CD4-positive, alpha-beta T cell treated with Interferon alpha-2 for 1 hour (primary cell): ENCODE measurements around the gene TF.
A peak's percentile ranks its signal among the peaks of the same experiment; 100 is the strongest.
"Not testable (repeated sequence)": the region's sequence is repeated elsewhere in the genome, so short reads cannot be mapped to it uniquely, and the experiment has no call there.

ENCODE experiments used
- DNase-seq, 2 donors: peaks; one replicate each; pipeline ENCODE4 v3.0.0-alpha.2; 2020 to 2022

The TF gene

DNA sequence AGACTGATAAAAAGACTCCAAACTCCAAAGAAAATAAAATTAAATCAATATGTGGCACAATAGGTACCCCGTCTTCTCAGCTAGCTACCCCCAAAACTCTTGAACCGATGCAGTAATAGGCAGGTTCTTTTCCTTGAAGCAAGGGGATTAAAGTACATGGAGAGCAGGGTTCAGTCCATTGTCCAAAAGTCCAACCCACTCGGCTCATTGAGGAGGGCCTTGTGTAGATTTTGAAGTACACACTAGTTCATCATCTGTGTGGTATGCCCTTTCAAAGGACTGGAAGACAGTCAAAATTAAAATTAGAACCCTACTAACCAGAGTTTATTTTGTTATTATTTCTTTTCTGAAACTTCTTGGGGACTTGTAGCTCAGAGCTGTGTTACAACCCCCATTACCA, 23.3 kb downstream of the TF start:
- DNase-seq: no peak

DNA sequence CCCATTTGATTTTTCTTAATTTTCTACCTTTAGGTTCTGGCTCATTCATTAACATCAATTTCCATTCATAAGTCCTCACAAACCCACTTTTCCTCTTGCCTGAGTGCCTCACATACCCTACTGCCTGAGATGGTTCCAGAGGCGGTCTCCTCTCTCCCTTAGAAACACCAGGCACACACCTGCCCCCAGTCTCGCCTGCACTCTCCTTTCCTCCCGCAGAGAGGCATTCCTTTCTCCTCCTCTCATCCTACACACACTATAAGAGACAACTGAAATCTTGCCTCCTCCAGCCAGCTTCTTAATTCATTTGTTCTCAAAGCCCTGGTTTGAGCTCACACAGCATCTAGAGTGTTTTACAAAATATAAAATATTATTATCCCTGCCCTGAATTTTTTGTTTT, 27.5 kb downstream of the TF start:
- DNase-seq: no peak

DNA sequence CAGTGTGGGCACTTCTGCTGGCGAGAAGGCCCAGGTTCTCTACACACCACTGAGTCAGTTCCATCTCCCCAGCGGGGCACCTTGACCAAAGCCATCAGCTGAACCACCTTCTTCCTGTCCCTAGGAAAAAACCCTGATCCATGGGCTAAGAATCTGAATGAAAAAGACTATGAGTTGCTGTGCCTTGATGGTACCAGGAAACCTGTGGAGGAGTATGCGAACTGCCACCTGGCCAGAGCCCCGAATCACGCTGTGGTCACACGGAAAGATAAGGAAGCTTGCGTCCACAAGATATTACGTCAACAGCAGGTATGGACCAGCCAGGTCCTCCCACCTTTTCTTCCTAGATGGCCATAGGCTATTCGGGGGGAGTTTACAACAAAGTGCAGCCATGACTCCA, 29.1 kb downstream of the TF start:
- no peak for DNase-seq

DNA sequence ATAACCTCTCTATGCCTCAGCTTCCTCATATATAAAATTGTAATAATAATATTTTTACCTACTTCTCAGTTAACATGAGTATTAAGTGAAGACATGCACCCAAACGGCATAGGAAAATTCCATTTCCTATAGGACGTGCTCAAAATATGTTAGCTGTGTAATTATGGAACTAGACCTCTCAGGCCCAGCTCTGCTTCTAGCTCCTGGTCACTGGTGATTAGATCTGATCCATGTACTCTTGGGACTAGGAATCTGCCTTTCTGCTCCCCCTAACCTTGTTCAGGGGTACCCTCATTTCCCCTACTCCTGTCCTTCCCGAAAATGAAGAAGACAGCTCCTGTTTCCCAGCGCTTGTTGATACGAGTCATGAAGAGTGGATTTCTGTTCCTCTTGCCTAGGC, 29.6 kb downstream of the TF start:
- DNase-seq: no peak

DNA sequence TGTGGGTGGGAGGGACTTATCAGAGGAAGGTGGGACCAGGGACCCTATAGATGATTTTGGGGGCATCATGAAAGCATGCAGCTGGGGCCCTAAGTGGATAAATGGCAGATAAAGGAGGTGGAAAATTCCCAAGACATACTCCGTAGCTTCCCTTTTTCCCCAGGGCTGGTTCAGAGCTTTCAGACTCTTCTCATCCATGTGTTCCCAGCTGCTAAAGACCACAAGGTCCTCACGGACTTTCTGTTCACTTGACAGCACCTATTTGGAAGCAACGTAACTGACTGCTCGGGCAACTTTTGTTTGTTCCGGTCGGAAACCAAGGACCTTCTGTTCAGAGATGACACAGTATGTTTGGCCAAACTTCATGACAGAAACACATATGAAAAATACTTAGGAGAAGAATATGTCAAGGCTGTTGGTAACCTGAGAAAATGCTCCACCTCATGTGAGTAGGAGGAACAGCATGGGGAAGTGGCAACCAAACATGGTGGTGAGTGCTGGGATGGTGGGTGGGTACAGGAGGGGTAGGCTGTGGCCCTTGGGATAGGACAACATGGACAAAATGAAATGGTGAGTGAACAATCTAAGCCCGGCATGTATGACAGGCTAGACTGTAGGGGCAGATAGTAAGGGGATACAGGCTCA, 30.7 kb downstream of the TF start:
- no peak for DNase-seq

DNA sequence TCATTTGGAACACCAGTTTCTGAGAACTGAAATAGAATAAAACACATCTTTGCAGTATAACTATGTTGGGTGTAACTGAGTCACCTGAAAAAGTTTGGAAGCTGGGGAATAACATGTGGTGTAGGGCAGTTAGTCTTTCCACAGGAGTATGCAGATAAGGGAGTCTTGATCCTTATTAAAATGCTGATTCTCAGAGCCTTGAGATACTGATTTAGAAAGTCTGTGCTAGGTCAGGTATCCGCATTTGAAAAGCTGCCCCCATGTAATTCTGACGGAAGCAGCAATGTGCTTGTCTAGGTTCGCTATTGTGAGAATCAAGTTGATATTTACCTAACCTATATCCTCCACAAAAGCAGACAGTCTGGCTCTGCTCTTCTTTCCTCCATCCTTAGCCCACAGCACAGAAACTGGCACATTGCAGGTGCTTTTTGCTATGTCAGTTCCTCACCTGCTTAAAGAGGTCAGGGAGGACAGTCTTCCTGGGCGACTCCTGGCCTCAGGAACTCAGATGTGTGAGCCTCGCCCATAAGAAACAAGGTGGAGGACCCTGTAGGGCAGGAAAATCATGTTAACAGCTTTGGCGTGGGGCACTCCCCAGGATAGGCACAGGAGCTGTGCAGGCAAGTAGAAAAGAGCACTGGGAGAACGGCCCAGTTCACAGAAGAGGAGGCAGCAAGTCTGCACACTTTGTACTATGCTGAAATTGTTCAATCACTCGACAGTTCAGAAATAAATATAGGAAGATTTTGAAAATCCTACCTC, 31.8 kb downstream of the TF start:
- DNase-seq: no peak

DNA sequence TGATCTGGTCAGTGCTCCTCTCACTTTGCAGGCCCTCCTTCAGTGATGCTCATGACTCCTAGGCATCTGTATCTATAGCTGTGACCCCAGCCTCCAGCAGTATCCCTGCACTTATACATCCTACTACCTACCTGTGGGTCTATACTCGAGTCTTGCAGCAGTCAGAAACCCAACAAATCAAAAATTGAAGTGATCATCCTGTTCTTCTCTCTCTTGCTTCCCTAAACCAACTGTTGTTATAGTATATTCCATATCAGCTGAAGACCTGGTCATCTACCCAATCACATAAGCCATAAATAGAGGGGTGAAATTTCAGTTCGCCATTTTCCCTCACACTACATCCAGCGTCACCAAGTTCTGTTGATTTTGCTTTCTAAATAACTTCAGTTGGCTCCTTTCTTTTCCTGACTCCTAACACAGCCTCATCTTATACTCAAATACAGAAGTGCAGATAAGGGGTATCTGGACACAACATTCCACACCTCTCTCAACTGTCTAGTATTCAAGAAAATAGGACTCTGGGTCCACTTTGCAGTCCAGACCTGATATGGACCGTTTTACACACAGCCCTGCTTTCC, 33.5 kb downstream of the TF start:
- no peak for DNase-seq

DNA sequence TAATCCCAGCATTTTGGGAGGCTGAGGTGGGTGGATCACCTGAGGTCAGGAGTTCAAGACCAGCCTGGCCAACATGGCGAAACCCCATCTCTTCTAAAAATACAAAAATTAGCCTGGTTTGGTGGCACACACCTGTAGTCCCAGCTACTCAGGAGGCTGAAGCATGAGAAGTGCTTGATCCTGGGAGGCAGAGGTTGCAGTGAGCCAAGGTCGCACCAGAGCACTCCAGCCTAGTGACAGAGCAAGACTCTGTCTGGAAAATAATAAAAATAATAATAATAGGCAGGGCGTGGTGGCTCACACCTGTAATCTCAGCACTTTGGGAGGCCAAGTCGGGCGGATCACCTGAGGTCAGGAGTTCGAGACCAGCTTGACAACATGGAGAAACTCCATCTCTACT, 34.6 kb downstream of the TF start:
- not testable (repeated sequence) for DNase-seq

DNA sequence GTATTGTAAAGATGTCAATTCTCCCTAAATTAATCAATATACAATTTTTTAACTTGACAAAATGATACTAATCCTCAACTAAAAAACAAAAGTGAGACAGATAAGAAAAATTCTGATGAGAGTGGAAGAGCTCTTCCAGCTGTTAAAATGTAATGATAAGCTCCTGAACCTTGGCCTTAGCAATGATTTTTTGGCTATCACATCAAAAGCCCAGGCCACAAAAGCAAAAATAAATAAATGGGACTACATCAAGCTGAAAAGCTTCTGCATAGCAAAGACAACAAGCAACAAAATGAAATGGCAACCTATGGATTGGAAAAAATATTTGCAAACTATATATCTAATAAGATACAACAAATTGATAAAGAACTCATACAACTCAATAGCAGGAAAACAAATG, 35.4 kb downstream of the TF start:
- DNase-seq: no peak

DNA sequence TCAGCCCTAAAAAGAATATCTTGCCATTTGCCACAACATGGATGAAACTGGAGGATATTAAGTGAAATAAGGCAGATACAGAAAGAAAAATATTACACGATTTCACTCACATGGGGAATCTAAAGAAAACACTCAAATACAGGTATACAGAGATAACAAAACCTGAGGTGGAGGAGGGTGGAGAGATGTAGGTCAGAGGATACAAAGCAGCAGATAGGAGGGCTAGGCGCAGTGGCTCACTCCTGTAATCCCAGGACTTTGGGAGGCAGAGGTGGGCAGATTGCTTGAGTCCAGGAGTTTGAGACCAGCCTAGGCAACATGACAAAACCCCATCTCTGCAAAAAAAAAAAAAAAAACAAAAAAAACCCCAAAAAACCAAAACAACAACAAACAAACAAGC, 36.3 kb downstream of the TF start:
- DNase-seq: no peak

DNA sequence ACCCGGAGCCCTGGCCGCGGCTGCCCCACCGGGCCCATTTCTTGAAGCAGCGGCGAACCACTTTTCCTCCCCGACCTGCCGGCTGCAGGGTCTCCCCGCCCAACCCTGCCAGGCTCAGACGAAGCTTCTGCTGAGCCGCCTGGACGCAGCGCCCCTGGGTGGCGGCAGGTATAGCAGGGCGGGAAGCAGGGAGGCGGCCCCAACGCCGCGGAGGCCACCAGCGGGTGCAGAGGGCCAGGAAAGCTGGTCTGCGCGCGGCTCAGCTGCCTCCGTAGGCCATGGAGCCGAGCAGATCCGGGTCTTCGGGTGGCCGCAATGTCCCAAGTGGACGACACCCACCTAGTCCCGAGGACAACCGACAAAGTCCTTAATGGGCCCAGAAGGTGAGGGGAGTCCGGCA, 37.6 kb downstream of the TF start:
- DNase-seq: no peak

DNA sequence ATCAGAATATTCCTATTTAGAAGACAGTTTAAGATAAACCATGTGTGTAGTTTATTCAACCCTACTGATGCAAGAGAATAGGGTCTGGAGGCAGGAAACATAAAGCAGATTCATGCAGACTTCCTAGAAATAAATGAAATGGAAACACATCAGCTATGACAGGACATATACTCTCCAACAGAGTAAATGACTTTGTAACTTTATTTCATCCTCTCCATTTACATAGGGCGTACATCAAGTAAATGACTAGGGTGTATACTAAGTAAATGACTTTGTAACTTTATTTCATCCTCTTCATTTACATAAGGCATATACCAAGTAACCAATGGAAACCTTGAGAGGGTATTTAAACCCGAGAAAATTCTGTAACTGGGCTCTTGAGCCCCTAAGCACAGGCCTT, 41.8 kb downstream of the TF start:
- DNase-seq: no peak

DNA sequence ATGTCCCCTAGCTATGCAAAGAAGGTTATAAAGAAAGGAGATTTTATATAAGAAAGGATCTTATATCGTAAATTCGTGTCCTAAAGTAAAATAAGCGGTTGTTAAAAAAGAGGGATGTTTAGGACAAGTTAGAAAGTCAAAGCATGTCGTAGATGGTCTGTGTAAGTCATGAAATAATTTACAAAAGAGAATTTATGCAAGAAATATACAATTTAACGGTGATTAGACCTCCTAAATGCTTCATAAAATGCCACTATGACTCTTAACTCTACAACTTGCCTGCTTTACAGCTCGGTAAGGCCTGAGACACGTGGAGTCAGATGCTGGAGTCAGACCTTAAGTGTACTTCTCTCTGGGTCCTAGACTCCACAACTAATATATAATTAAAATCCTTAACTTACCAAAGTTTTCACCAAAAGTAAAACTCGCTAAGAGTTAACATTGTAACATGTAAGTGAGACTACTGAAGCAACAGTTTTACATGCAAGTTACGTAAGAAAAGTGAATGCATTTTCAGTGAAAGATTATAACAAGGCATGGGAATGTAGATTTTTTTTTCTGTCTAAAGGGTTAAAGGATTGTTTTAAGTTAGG, 46.1 kb downstream of the TF start:
- no peak for DNase-seq

DNA sequence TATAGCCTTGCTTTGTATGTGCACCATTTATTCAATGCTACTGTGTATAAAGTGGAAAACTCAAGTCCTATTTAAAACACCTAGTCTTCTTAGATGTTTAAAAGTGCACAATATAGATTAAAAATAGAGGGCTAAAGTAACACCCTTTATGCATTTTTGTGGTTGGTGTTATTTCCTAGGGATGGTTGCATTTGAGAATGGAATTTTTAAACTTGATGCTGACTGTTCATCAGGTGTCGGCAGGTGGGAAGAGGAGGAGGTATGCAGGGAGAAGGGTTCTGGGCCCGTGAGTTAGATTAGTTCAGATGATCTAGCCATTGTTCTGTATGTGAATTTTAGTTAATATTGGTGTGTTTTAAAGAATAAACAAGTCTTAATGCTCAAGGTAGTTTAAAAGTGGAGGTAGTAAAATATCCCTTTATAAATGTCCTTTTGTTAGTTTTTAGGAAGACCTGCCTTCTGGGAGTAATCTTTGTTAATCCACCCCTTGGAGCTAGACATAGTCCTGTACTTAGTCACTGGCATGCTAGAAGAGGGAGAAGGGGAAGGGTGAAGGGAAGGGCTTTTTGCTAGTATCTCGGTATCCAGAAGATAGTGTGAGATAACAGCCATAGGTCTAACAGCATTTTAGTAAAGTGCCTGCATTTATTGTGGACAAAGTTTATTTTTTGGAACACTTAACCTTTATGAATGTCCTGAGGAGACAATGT, 51.4 kb downstream of the TF start:
- no peak for DNase-seq

DNA sequence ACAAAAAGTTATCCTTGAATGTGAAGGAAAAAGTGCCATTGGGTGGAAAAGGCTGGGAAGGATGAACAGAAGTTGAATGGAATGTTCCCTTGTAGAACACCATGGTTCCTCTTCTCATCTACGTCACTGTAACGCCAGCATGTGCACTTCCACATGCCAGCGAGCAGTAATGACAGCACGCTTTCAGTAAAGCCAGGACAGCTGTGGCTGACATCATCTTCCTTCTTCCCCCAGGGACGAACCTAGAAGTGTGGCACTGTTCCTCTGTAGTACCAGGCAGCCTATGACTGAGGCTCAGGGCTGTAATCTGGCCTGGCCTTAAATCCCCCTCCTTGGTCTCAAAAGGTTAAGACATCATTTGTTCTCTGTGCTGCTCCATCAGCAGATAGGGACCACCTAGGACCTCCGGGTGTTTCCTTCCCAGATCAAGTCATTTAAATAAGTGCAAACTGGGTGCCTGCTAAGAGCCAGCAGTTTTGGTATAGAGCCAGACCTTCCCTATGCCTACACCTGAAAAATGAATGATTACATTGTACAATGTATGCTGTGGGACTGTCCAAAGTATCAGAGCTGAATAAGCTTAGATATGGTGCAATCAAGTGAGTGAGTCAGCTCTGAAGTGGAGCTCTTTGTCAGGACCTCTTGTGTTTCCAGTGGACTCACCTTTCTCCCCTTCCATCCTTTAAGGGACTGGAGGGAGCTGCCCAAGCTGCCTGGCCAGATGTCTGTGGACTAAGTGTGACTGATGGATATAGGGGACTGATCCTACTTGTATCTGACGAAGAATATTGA, 53.8 kb downstream of the TF start:
- no peak for DNase-seq

DNA sequence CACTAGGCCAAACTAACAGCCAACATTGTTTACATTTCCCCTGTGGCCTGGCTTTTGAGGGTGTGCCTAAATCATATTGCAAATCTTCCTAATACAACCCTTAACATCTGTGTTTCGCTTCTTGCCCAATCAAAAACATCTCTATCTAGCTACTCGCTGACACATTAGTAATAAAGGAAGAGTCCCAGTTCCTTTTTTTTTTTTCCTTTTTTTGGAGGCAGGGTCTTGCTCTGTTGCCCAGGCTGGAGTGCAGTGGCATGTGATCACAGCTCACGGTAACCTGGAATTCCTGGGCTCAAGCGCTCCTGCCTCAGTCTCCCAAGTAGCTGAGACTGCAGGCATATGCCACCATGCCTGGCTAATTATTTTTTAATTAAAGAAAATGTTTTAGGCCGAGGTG, 57.3 kb downstream of the TF start:
- DNase-seq: no peak

DNA sequence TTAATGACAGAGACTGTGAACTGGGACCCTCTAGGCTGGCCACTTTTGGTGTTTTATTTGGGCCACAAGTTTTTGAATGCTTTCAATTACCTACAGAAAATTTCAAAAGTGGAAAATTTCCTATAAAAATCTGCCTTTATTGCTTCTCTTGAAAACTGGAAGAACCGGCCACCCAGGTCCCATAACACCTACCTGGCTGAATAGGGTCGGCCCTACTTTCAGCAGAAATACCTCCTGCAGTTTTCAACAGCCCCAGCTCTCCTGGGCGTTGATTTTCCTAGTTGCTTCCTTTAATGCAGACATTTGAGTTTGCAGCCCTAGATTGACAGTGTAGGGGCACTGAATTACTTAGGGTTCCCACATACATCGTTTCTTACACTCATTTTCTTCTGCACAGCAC, 58.7 kb downstream of the TF start:
- DNase-seq: no peak

DNA sequence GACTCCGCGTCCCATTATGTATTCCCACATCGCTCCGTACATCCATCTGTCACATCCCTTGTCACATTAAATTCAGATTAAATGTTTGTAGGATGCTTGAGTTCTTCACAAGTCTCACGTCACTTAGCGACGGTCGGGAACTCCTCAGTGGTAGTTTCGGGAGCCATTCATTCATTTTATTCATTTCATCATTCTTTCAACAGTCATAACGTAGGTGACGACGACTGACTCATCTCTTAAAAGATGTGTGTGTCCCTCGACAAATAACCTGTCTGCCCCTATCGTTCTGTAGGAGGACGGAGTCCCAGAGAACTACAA, 59.1 kb downstream of the TF start:
- DNase-seq: no peak

DNA sequence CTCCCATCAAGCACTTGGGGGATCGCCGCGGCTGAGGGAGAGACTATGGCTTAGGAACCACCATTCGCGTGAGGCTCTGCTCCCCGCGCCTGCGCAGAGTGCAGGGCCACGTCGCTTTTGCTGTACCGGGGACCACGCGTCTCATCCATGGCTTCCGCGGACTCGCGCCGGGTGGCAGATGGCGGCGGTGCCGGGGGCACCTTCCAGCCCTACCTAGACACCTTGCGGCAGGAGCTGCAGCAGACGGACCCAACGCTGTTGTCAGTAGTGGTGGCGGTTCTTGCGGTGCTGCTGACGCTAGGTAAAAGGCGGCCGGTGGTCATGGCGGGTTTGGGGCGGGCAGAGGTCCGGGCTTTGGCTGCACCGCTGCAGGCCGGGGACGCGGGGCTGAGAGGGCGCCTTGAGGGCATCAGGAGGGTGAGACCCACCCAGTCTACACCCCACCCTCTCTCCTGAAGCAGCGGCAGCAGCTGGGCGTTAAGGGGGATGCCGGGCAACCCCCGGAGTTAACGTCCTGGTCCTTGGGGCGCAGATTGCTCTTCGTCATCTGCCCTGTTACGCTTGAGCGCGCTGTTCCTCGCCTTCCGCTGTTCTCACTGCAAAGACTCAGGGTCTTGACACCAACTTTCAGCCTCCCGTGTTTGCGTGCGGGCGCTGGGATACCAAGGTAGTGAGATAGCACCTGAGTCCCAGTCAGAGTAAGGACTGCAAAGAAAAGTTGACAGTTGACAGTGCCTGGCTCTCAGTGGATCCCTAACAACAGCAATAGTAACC, 59.7 kb downstream of the TF start, which contains the start of gene SRPRB:
TSS of gene SRPRB (plus strand) at position 114 of the 774 bp plus-strand sequence. CDS start at position 148, 34 bp downstream.
- DNase-seq: peak; percentile 96 to 97

DNA sequence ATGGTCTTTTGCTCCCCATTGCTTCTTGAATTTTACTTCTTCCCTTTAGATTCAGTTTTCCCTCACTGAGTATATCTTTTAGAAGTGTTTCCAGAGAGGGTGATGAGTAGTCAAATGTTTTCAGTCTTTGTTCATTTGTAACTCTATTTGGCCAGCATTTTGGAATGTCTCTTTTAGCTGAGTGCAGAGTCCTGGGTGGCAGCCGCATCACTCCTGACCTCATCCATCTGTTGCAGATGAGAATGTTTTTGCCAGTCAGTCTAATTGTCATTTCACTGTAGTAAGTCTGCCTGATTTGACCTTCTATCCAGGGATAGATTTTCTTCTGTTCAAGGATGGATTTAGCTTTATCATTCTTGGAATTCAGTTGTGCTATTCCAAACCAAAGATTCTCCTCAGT, 66.7 kb downstream of the TF start:
- no peak for DNase-seq

DNA sequence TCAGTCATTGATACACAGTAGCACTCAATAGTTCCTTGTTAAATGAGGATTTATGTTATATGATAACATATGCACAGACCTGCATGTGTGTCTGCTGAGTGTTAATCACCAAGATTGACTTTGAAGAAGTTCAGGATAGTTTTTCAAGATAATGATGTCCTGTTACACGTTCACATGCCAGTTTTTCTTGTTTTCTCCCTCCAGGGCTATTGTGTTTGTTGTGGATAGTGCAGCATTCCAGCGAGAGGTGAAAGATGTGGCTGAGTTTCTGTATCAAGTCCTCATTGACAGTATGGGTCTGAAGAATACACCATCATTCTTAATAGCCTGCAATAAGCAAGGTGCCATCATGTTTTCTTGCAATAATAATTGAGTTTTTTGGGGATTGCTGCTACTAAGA, 69.2 kb downstream of the TF start:
- DNase-seq: no peak

DNA sequence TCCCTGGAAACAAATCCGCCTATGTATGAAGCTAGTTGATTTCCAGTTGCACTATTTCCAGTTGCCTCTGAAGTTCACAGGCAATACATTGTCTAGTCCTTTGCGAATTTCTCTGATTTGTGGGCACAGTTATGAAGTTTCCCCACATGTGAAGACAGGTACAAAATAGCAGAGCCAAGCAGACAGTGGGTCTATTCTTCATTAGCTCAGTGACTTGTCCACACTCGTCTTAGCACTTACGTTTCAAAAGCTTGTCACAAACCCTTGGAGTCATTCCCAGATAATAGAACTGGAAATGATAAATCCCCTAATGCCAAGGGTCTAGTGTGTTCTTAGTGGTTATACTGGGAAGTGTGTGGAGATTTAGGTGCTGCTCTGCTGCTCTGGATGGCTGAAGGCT, 73.9 kb downstream of the TF start:
- DNase-seq: no peak
